ENCODE results near the gene LRRN1.
"Not testable (repeated sequence)": the region's sequence is repeated elsewhere in the genome, so short reads cannot be mapped to it uniquely, and the experiment has no call there.

LRRN1 gene

DNA sequence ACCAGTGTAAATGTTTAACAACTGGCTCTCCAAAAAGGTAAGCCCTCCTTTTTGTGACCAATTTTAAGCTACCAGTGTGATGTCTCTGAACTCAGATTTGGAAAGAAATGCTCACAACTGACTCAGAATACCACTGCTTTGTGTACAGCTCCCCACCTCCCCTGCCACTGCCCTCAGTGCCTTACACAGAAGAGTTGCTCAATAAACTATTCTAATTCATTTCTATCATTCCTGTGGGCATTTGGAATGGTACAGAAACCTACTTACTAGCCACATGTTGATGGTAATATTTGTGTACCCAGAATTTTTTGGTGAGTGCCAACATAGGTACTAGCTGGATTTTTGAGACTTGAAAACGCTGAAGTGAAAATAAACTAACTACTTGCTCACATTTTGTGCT is 16.0 kb downstream of the LRRN1 start:
- no peak for DNase-seq

DNA sequence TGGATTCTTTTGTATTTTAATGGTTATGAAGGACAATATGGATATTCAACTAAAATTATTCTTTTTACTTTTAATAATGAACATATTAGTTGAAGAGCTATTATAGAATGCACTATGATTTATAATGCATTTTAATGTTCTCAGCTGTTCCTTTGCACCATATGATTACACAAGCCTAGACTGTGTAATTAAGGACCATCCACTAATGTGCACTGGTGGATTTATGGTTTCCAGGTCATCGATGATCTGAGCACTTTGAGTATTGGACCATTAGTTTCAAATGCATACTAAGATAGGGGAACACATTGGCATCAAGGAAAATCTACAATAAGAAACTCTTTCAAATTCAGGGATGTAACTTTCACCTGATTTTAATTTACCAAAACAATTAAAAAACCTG is 16.8 kb downstream of the LRRN1 start:
- no peak for DNase-seq

DNA sequence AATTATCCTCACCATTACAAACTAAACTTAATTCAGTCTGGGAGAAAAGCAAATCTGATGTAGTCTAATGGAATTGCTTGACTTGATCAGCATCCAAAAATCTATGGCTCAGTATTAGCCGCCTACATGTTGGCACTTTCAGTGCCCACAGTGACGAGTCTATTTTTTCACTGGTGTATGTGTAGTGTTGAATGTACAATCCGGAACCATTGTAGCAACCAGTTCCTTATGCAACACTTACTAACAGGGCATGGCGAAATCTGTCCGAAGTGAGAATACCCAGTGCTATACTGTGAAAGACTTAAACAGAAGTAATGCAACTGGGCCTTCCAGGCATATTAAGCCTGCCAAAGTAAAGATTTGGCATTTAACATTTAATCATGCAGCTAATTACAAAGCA is 18.6 kb downstream of the LRRN1 start:
- DNase-seq = no peak

DNA sequence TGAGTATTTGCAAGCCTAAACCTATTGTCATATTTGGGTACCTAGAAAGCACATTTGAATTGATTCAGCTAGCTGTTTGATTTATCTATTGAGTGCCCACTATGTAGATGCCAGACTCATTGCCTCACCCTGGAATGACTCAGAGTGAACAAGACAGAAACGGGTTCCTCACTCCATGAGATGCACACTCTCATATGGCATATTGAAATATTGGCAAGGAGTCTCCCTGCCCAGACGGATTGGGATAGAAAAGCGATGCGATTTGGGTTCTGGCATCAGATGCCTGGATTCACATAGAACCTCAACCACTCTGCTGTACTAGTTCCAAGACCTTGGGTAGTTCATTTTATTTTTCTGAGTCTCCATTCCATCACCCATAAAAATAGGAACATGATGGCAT is 22.5 kb downstream of the LRRN1 start:
- DNase-seq = no peak

DNA sequence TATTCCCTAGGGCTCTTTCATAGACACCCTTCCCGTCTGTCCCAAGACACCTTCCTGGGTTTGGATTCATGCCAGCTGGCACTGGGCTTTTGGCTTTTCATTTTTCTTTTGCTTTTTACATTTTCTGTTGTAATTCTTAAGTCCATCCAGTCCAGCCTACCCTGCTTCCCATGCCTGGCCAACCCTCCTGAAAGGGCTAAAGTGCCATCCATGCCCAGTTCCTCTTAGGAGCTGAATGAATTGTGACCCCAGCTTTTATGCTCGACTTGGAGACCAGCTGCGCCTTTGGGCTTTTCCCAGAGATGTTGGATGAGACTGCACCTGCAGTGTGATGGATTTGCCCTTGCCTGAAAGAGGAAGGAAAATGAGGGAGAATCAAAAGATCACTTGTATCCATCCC is 25.8 kb downstream of the LRRN1 start:
- DNase-seq = no peak

DNA sequence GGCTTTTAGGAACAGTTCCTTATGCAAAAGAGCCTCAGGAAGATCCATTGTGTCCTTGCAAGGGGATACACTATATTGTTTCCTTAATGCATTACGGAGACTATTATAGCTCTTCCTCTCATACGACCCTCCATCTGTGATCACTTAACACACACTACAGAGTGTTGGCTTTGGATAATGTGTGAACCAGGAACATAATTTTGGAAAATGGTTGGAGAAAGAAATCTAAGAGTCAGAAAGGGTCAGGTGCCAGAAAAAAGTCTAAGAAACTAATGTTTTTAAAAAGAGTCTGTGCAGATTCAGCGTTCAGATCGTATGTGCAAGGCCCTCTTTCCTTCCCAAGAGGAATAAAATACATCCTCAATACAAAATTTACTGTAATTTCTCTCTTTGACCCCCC is 27.3 kb downstream of the LRRN1 start:
- no peak for DNase-seq

DNA sequence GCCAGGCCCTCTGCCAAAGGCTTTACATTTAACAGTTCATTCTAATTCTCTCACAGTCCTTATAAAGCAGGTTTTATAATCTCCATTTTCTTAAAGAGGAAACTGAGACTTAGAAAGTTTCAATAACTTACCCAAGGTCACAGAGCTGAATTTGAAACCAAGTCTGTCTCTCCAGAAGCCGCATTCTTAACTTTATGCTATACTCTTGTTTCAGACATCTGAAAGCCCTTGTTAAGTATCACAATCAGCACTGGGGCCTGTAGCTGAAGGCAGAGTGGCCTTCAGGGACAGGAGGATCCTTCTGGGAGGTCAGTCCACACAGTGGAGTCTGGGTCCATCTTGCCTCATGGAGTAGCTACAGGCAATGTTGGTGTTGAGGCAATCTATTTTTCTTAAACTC is 27.9 kb downstream of the LRRN1 start:
- DNase-seq = no peak

DNA sequence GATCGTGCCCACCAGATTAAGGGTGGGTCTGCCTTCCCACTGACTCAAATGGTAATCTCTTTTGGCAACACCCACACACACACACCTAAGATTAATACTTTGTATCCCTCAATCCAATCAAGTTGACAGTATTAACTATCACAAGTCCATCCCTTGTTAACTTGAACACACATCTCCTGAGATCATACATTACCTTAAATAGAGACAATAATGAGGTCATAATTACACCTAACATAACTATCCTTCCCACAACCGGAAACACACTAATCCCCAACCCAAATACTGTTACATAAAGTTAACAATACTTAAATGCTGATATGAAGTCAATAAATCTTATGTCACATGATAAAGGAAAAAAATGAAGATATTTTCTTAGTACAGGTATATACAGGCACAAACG is 29.2 kb downstream of the LRRN1 start:
- not testable (repeated sequence) for DNase-seq

DNA sequence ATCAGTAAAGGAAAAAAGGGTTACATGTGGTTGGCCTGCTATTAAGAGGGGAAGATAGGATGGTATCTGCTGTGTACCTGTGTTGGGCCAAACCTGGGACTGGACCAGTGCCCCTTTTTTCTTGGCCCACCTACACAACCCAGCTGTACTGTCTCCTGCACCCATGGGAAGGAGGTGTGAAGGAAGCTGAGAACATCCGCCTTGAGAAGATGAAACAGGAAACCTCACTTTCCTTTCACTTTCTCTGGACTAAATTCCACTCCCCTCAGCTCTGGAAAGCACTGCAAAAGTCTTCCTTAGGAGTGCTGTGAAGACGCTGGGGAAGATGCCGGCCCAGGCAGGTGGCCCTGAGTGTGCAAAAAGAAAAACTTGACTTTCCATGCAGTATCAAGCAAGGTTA is 37.6 kb downstream of the LRRN1 start:
- no peak for DNase-seq

DNA sequence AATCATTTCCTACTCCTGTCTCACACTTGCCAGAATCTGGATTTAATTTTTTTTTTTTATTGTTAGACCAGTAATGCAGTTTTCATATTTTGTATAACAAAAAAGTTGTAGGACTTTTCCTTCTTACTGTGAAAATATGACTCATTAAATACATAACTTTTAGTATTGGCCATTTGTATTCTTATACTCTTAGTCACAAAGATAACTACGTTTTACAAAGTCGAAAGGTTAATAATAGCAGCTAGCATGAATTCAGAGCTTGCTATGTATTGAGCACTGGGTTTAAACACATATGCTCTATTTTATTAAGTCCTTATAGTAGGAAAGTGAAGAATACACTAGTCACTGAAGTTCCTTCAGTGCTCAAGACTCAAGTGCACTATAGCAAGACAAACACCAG is 43.1 kb downstream of the LRRN1 start:
- DNase-seq = no peak

DNA sequence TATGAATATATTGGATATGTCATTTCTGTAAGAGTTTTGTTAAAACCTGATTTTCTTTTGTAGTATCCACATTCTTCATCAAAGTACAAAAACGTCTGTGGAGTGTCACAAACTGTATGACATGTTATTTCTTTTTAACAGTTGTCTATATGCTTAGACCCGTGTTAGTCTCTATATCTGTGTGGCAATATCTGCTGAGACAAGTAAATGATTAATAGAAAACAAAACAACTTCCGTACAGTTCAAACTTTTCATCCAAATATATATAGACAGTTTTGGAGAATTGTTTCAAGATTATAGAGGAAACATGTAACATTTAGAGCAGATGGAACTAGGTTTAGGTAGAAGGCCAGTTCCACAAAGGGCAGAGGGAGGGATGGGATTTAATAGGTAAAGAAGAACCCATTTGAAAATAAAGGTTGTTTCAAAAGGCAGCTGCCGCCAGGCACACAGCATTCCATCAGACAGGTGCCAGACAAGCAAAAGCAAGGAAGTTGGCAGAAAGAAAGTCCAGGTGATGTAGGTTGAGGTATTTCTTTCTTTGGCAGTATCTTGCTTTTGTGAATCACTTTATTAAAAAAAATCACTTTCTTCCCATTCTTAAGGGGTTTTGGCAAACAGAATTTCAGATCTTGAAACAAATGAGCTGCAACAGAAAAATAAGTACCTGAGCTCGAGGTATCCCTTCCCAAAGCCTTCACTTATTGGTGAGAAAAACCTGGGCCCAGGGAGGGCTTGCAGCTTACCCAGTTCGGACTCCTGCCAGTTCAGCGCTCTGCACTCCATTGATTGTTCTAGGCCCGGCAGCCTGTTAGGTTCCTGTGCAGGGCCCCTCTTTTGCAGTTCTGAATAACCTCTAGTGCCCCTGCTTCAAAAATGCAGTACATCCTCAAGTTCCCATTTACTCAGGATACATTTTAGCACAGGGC is 49.0 kb downstream of the LRRN1 start:
- no peak for DNase-seq

DNA sequence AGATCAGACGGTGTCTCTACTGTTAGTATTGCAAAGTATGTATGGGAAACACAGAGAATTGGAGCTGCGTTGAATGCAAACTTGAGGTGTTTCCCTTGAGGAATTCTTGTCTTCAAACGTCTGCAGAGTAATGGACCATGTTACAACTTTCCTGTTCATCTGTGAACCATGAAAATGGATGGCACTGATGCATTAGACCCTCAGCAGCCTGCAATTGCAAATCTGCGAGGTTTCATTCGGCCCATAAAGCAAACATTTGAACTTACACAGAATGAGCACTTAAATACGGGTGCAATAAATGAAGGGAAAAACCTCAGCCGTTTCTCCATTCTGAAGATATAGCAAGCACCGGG is 49.7 kb downstream of the LRRN1 start:
- DNase-seq = no peak

DNA sequence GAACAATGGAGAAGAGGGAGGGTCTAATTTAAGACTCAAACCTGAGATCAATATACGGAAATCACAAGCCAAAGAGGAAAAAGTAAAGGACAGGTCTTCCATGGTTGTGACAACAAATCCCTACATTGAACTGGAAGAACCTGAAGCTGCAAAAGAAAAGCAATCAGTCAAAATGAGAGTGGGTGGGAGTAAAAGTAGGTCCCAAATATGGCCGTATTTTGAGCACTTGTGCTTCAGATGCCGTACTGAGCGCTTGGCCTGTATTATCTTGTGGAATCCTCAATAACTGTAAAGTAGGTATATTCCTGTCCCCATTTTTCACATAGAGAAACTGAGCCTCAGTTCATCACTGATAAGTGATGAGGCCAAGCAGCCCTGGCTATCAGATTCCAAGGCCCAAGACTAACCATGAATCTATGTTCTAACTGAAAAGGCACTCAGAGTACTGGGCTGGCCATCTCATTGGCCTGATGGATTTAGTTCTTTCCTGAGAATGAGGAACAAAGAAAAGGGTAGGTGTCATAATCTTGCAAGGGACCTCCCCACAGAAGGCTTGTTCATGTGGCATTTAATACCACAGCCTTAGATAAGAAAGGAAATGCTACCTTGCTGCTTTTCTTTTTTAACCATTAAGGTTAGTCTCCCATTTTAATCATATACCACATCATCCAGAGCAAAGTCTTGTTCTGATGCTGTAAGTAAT is 52.5 kb downstream of the LRRN1 start:
- no peak for DNase-seq

DNA sequence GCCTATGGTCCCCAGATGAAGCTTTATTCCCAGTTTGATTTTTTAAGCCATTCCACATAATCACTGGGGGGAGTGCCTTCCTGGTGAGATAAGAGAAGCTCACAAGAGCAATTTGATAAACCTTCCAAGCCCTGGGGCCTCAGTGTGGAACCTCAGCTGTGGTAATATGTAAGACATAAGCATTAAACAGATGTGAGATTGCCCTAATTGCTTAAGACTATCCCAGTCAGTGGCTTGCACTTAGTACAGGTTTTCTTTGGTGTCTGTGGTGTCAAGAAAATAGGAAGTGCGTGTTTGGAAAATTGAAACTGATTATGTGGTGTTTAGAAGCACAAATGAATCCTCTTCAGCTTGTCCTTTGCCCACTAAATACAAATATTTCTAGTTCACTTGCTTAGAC is 54.3 kb downstream of the LRRN1 start:
- DNase-seq = no peak

DNA sequence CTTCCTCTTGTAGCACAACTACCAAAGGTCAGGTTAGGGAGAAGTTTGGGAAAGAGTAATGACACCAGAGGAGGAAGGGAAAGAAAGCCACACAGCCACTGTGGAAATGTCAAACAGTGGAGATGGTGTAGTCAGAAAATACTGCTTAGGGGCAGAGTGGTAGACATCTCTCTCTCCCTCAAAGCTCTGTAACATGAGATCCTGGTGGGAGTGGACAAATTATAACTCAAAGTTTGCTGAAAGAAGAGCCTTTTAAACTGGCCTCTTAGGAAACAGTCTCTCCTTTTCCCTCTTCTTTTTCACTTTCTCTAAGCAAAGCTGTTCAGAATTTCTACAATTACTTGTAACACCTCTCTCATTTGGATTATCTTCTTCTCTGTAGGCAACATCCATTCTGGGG is 55.8 kb downstream of the LRRN1 start:
- no peak for DNase-seq

DNA sequence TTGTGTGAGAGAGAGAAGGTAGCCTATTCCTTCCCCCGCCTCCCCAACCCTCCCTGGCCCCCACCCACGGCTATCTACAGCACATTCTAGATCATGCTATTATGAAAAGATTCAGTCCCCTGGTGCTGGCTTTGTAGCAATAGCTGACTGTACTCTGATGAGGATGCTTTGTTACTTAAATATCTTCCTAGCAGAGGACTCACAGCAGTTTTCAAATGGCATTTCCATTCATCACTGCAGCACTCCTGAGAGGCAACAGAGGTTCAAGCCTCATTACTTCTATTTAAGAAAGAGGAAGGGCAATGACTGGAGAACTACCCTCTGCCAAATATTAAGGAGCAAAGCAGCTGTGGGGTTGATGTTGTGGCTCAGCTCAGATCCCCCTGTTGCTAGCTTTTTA is 61.0 kb downstream of the LRRN1 start:
- DNase-seq = no peak

DNA sequence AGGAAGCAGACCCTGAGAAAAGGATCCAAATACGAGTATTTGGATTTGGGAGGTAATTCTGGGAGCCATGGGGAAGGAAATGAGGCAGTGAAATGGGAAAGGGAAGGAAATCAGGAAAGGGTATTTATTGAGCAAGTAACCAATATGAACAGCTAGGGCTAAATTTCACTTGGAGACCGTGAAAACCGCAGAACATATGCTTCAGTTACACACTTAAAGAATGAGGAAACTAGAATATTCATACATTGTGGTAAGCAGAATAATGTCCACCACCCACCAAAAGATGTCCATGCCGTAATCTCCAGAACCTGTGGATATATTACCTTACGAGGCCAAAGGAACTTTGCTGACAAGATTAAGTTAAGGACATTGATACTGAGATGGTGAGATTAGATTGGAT is 63.3 kb downstream of the LRRN1 start:
- no peak for DNase-seq

DNA sequence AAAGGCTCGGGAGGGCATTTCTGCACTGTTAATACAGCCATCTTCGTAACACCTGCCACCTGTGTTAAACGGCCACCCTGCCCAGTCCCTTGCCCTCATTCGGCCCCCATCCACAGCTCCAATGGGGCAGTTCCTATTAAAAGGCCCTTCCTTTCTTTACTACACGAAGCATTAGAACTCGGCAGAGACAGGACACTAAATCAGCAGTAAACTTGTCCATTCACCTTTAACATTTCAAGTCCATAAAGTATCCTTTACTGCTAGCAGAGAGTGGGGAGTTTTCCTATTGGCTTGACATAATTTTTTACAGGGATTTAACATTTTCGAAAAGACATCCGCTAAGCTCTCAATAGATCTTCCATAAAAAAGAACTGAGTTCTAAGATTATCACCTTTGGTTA is 76.3 kb downstream of the LRRN1 start:
- no peak for DNase-seq

DNA sequence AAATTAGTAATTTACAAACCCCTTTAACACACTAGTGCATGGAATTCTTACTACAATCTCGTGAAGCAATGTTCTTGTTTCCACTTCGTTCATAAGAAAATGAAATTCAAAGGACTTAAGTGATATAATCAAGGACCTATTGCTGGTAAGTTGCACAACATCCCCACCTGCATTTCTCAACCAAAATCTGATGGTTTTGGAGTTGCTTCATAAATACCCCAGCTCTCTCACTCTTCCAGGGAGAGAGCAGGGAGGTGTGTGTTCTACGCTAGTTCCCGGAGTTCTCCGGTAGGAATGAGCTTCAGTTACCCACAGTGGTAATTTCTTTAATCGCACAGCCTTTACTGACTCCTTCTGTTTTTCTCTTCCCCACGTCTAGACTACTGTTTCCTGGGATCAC is 81.8 kb downstream of the LRRN1 start:
- no peak for DNase-seq

DNA sequence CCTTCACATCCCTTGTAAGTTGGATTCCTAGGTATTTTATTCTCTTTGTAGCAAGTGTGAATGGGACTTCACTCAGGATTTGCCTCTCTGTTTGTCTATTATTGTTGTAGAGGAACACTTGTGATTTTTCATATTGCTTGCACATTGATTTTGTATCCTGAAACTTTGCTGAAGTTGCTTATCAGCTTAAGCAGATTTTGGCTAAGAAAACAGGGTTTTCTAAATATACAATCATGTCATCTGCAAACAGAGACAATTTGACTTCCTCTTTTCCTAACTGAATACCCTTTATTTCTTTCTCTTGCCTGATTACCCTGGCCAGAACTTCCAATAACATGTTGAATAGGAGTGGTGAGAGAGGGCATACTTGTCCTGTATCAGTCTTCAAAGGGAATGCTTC is 88.1 kb downstream of the LRRN1 start:
- DNase-seq = not testable (repeated sequence)

DNA sequence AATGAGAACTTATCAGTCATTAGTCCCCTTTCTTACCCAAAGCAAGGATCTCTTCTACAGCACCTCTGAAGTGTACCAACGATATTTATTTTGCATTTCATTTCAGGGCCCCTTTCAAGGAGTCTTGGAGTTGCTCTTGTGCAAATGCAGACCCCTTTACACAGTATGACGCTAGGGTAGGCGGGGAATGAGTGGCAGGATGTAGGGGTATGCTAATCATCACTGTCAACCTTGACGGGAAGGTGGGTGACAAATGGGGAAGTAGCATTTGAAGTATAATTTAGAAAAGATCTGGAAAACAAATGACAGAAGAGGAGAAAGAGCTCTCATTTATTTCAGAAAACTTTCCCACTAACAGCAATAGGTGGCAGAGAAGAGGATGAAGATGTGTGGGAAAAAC is 94.4 kb downstream of the LRRN1 start:
- no peak for DNase-seq

Data from NCI-H2081 treated with DMSO at 0.1 percent for 48 hours (cell line).